ENCODE measurements around the gene FREM1.

The FREM1 gene

GRCh38 chr9:14849296-14849695 lies 60.9 kb downstream of the FREM1 start:
- no peak overlapping the region for H3K4me3 ChIP-seq (ENCODE audit: low read depth, low read length)
- no peak for DNase-seq (ENCODE audit: low read depth)
- TF ChIP-seq CTCF (IDR thresholded peaks at IDR 0.05; ENCODE audit: insufficient read depth, low read depth, low read length, missing control alignments): no peak

GRCh38 chr9:14846871-14847311 lies 63.3 kb downstream of the FREM1 start:
- DNase-seq (ENCODE audit: low read depth): peak; percentile 72
- H3K4me3 ChIP-seq (ENCODE audit: low read depth, low read length): no peak overlapping the region
- TF ChIP-seq CTCF (IDR thresholded peaks at IDR 0.05; ENCODE audit: insufficient read depth, low read depth, low read length, missing control alignments): peak; percentile 86

- H3K4me3 ChIP-seq (ENCODE audit: low read depth, low read length): no peak overlapping the region
- no peak for DNase-seq (ENCODE audit: low read depth)
- TF ChIP-seq CTCF (IDR thresholded peaks at IDR 0.05; ENCODE audit: insufficient read depth, low read depth, low read length, missing control alignments): no peak
These were observed 67.1 kb downstream of the FREM1 start for GRCh38 chr9:14843163-14843562.

GRCh38 chr9:14842269-14842668 lies 68.0 kb downstream of the FREM1 start:
- no peak for DNase-seq (ENCODE audit: low read depth)
- no peak for TF ChIP-seq CTCF (IDR thresholded peaks at IDR 0.05; ENCODE audit: insufficient read depth, low read depth, low read length, missing control alignments)
- no peak overlapping the region for H3K4me3 ChIP-seq (ENCODE audit: low read depth, low read length)

- no peak for DNase-seq (ENCODE audit: low read depth)
- H3K4me3 ChIP-seq (ENCODE audit: low read depth, low read length): no peak overlapping the region
- no peak for TF ChIP-seq CTCF (IDR thresholded peaks at IDR 0.05; ENCODE audit: insufficient read depth, low read depth, low read length, missing control alignments)
These were observed 71.5 kb downstream of the FREM1 start for GRCh38 chr9:14838701-14839100.

GRCh38 chr9:14836885-14837284 lies 73.3 kb downstream of the FREM1 start:
- TF ChIP-seq CTCF (IDR thresholded peaks at IDR 0.05; ENCODE audit: insufficient read depth, low read depth, low read length, missing control alignments): no peak
- no peak overlapping the region for H3K4me3 ChIP-seq (ENCODE audit: low read depth, low read length)
- no peak for DNase-seq (ENCODE audit: low read depth)

- no peak for TF ChIP-seq CTCF (IDR thresholded peaks at IDR 0.05; ENCODE audit: insufficient read depth, low read depth, low read length, missing control alignments)
- H3K4me3 ChIP-seq (ENCODE audit: low read depth, low read length): no peak overlapping the region
- DNase-seq (ENCODE audit: low read depth): no peak
These were observed 78.6 kb downstream of the FREM1 start for GRCh38 chr9:14831661-14832060.
